ENCODE results near the gene ITM2B.

- no peak for TF ChIP-seq POLR2A (IDR thresholded peaks at IDR 0.05)
- no peak for TF ChIP-seq CTCF (IDR thresholded peaks at IDR 0.05)
Measured at GRCh38 chr13:48273346-48273745, 40.3 kb downstream of the ITM2B start.
